Activated naive CD8-positive, alpha-beta T cell treated with anti-CD3 and anti-CD28 coated beads, Interleukin-2, amount 10 ng/mL, durations not matched to agents 7 days and 5 days (primary cell): ENCODE data around the gene CASP10. TPM values are rescaled to one million over a fixed set of nuclear protein-coding genes. Genes with fewer than 3 reads are reported as not detected.

ENCODE experiments used
- ATAC-seq: fragments of 150-1000 bp; cut with Tn5 transposase; one replicate; pipeline ENCODE4 v1.10.0; 2021; ENCODE audit warnings: low read depth, moderate library complexity
- POLR2A ChIA-PET: fragments of 350-600 bp; sonication (Branson Sonifier 250); formaldehyde crosslinking; loops from one replicate; lab custom pipeline; 2021; ENCODE audit warnings: antibody characterized with exemption; lab: Charles Lee
- DNase-seq: peaks from one replicate; pipeline ENCODE4 v3.0.0; 2021
- H3K27ac Mint-ChIP-seq: one replicate; pipeline ENCODE4 v1.8.0; 2022; ENCODE audit warnings: mild to moderate bottlenecking, mixed read lengths
- H3K27me3 Mint-ChIP-seq: one replicate; pipeline ENCODE4 v1.8.0; 2022; ENCODE audit warnings: mild to moderate bottlenecking, moderate library complexity, mixed read lengths
- H3K36me3 Mint-ChIP-seq: one replicate; pipeline ENCODE4 v1.8.0; 2021; ENCODE audit warnings: mild to moderate bottlenecking, mixed read lengths
- H3K4me1 Mint-ChIP-seq: one replicate; pipeline ENCODE4 v1.8.0; 2021; ENCODE audit warnings: mixed read lengths
- H3K4me3 Mint-ChIP-seq: one replicate; pipeline ENCODE4 v1.8.0; 2022; ENCODE audit warnings: mild to moderate bottlenecking, moderate library complexity, mixed read lengths
- H3K9me3 Mint-ChIP-seq: one replicate; pipeline ENCODE4 v1.8.0; 2021; ENCODE audit warnings: mixed read lengths
- total RNA-seq, 2 experiments: library from RNA; stranded (reverse); gene quantifications; one replicate each; pipeline ENCODE4 v1.2.3, GENCODE V29; 2021

Gene CASP10
- total RNA-seq, 2 experiments from 2014 or later = 45.2 to 46.1 TPM

GRCh38 chr2:201250741-201251140, 67.8 kb downstream of the CASP10 start:
- peaks cover 57% of the 10 kb centered on the region for H3K36me3 Mint-ChIP-seq
- peak overlapping the region; percentile 60 for H3K27ac Mint-ChIP-seq
- DNase-seq = no peak
- no peak for ATAC-seq
- POLR2A ChIA-PET = interaction anchor here (0.6 kb wide), 1 partner anchor 10 kb away, joined by 4 read pairs; no protein-coding TSS in a partner anchor
- H3K9me3 Mint-ChIP-seq = peaks cover 13% of the 10 kb centered on the region
- no peak overlapping the region for H3K4me3 Mint-ChIP-seq
- H3K4me1 Mint-ChIP-seq = peaks cover 42% of the 10 kb centered on the region
- H3K27me3 Mint-ChIP-seq = no peaks in the 10 kb centered on the region

DNA sequence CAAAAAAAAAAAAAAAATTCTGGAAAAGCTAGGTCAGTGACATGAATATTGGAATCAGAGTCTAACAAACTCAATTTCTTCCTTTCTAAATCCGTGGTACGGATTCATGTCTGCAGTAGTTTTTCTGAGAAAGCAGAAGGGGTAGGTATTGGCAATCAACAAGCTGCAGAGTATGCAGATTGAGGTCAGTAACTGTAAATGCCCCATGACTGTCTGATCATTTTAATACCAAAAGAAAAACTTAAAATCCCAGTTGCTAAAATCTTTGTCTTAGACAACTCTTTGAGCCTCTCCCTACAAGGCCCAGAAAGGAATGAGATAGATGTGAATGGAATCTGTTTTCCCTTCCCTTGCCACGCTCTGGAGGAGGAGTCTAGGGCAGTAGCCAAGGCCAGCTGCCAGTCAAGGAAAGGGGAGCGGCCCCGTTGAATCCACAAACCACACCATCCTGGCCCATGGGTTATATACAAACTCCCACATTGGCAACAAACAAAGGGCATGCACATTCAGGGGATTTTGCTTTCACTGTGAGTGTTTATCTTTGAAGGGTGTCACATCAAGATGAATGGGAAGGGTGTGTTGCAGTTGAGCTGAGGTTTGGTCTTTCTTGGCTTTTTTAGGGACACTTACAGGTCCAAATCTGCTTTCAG, 71.3 kb downstream of the CASP10 start:
- ATAC-seq = no peak

DNA sequence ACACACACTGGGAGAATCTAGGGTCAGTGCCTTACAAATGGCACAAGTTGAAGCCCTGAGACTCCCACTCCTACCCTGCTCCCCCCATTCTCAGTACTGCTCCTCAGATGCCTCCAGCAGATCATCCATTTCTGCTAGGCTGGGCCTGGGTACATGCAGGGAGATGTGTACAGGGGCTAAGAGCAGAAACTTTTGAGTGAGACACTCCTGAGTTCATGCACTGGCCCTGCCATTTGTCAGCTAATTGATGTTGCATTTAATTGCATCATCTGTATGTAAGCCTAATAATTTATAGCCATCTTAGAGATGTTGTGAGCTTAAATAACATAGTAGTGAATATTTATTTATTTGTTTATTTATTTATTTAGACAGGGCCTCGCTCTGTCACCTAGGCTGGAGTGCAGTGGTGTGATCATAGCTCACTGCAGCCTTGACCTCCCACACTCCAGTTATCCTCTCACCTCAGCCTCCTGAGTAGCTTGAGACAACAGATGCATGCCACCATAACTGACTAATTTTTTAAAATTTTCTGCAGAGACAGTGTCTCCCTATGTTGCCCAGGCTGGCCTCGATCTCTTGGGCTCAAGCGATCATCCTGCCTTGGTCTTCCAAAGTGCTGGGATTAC, 72.6 kb downstream of the CASP10 start:
- Mint-ChIP-seq H3K27ac (peak overlapping the region; percentile 34), H3K4me1 (peaks cover 65% of the 10 kb centered on the region), H3K27me3 (no peaks in the 10 kb centered on the region), H3K4me3 (no peak overlapping the region), H3K9me3 (peaks cover 7% of the 10 kb centered on the region), H3K36me3 (peaks cover 28% of the 10 kb centered on the region)
- ATAC-seq (no peak), DNase-seq (no peak)
- POLR2A ChIA-PET = interaction anchor here (11.3 kb wide), 1 partner anchor 22 kb away, joined by 147 read pairs; no protein-coding TSS in a partner anchor

More for the DNA sequence above, 71.3 kb downstream of the CASP10 start:
- peak overlapping the region; percentile 48 for H3K27ac Mint-ChIP-seq
- H3K9me3 Mint-ChIP-seq = peaks cover 13% of the 10 kb centered on the region
- peaks cover 39% of the 10 kb centered on the region for H3K36me3 Mint-ChIP-seq
- H3K27me3 Mint-ChIP-seq = no peaks in the 10 kb centered on the region
- POLR2A ChIA-PET = interaction anchor here (0.7 to 11.3 kb wide), 5 partner anchors 8 to 889 kb away, joined by 3 to 147 read pairs (median 4); partner anchors contain the start of gene CASP8
- H3K4me1 Mint-ChIP-seq = peaks cover 57% of the 10 kb centered on the region
- DNase-seq = no peak
- H3K4me3 Mint-ChIP-seq = no peak overlapping the region

DNA sequence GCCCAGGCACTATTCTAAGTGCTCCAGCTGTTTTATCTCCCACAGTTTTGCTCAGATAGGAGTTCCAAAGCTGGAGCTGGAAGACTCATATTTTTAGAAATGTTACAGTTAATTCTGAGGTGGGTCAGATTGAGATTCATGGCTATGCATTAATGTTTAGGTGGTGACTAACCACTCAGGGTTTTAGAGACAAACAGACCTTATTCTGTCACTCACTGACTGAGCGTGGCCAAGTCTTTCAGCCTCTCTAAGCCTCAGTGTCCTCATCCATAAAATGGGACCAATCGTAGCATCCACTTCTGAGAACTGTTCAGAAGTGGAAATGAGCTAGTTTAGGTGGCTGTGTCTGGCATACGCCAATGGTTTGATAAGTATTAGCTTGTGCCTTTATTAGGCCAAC, 73.1 kb downstream of the CASP10 start:
- Mint-ChIP-seq H3K27me3 (no peaks in the 10 kb centered on the region), H3K27ac (peak overlapping the region; percentile 98), H3K36me3 (peaks cover 26% of the 10 kb centered on the region), H3K9me3 (peaks cover 3% of the 10 kb centered on the region), H3K4me1 (peaks cover 61% of the 10 kb centered on the region), H3K4me3 (peak overlapping the region; percentile 17)
- ATAC-seq (no peak), DNase-seq (no peak)
- POLR2A ChIA-PET = interaction anchor here (1.2 to 11.3 kb wide), 2 partner anchors 22 to 138 kb away, joined by 3 to 147 read pairs; no protein-coding TSS in a partner anchor

GRCh38 chr2:201257381-201257955, 74.5 kb downstream of the CASP10 start:
- POLR2A ChIA-PET = interaction anchor here (0.7 to 11.3 kb wide), 10 partner anchors 16 to 523 kb away, joined by 3 to 147 read pairs (median 4); partner anchors contain the start of genes ALS2, CASP10, CLK1 and STRADB
- peaks cover 2% of the 10 kb centered on the region for H3K9me3 Mint-ChIP-seq
- DNase-seq (peak; percentile 59), ATAC-seq (peak; percentile 28)
- H3K4me1 Mint-ChIP-seq = peaks cover 61% of the 10 kb centered on the region
- peaks cover 23% of the 10 kb centered on the region for H3K36me3 Mint-ChIP-seq
- H3K27ac Mint-ChIP-seq = peak overlapping the region; percentile 98
- peak overlapping the region; percentile 83 for H3K4me3 Mint-ChIP-seq
- no peaks in the 10 kb centered on the region for H3K27me3 Mint-ChIP-seq

DNA sequence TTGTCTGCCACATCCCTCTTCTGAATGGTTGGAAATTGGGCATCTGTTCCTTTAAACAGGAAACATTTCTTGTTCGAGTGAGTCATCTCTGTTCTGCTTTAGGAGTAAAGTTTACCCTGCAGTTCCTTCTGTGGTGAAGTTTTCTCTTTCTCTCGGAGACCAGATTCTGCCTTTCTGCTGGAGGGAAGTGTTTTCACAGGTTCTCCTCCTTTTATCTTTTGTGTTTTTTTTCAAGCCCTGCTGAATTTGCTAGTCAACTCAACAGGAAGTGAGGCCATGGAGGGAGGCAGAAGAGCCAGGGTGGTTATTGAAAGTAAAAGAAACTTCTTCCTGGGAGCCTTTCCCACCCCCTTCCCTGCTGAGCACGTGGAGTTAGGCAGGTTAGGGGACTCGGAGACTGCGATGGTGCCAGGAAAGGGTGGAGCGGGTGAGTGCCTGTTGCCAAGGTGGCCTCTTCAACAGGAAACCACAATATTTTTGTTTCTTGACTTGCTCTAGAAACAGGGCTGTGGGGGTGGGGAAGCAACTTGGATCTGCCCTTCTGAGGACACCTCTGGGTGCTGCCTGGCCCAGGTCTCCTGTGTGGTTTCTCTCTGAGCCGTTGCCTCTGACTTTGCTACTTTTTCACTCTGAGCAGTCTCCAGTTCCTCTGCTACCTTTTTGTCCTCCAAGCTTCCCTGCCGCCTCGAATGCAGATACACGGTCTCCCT, 75.2 kb downstream of the CASP10 start:
- H3K4me1 Mint-ChIP-seq = peaks cover 60% of the 10 kb centered on the region
- H3K9me3 Mint-ChIP-seq = no peaks in the 10 kb centered on the region
- H3K27ac Mint-ChIP-seq = peak overlapping the region; percentile 98
- peak; percentile 70 for ATAC-seq
- peak; percentile 80 for DNase-seq
- no peaks in the 10 kb centered on the region for H3K27me3 Mint-ChIP-seq
- POLR2A ChIA-PET = interaction anchor here (1.1 to 11.3 kb wide), 9 partner anchors 21 to 523 kb away, joined by 3 to 147 read pairs (median 11); partner anchors contain the start of genes ALS2, CASP10, CLK1 and STRADB
- H3K4me3 Mint-ChIP-seq = peak overlapping the region; percentile 83
- H3K36me3 Mint-ChIP-seq = peaks cover 23% of the 10 kb centered on the region

DNA sequence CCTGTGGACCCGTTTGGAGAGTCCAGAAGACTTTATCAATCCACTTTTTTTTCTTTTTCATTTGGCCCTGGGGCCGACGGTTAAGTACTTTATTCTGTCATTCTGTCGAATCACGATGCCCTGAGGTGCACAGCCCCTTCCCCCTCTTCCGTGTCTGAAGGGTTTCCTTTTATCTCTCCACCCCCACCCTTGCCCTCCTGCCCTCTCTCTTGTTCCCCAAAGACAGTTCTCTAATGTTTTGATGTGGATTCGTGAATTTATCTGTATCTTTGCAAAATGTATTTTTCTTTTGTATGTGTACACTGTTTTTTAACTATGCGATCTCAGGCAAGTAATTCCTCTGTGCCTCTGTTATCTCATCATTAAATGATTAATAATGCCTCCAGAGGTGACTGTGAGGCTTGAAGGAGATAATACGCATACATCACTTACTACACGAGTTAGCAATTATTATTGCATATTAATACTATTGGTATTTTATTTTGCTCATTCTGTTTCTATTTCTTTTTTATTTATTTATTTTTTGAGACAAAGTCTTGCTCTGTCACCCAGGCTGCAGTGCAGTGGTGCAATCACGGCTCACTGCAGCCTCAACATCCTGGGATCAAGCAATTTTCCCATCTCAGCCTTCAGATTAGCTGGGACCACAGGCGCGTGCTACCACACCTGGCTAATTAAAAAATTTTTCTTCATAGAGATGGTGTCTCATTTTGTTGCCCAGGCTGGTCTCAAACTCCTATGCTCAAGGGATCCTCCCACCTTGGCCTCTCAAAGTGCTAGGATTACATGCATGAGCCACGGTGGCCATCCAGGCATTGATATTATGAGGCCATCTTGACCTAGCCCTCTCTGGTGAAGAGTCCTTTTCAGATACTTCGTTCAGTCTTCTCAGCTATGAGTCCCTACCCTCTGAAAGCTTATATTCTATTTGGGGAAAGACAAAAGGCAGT, 76.0 kb downstream of the CASP10 start:
- H3K4me3 Mint-ChIP-seq = peak overlapping the region; percentile 83
- POLR2A ChIA-PET = interaction anchor here (0.7 to 11.3 kb wide), 15 partner anchors 12 to 522 kb away, joined by 3 to 147 read pairs (median 10); partner anchors contain the start of genes ALS2, CASP10, CLK1 and STRADB
- no peaks in the 10 kb centered on the region for H3K9me3 Mint-ChIP-seq
- DNase-seq (no peak), ATAC-seq (peak; percentile 9)
- no peaks in the 10 kb centered on the region for H3K27me3 Mint-ChIP-seq
- H3K27ac Mint-ChIP-seq = peak overlapping the region; percentile 98
- peaks cover 24% of the 10 kb centered on the region for H3K36me3 Mint-ChIP-seq
- H3K4me1 Mint-ChIP-seq = peaks cover 65% of the 10 kb centered on the region

DNA sequence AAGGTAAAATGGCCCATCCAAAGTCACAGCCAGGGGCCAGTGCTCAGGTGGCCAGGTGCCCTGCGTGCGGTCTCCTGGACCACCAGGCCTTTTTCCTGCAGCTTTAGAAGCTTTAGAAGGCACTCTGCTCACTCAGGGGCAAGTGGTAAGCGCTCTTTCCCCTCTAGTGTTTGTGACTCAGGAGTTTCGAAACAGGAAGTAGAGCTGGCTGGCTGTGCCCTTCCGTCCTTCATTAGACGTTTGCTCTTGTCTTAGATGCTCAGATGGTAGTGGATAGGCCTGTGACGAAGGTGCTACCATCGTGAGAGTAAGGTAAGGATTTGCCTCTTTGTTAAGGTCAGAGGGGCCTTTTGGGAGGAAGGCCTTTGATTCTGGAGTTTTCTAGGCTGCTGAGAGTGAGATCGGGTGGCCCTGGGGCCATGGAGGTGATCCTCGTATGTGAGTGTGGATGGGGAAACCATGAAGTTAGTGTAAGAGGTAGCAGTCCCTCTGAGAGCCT, 77.4 kb downstream of the CASP10 start, which contains the start of gene CASP8:
Gene CASP8 (plus strand): TSS at position 235 of the 499 bp plus-strand sequence. CDS start 5,951 bp downstream, outside the sequence.
- Mint-ChIP-seq H3K4me1 (peaks cover 65% of the 10 kb centered on the region), H3K36me3 (peaks cover 21% of the 10 kb centered on the region), H3K4me3 (peak within 1 kb of the TSS; percentile 92), H3K27ac (peak within 1 kb of the TSS; percentile 98), H3K27me3 (no peaks in the 10 kb centered on the region), H3K9me3 (no peaks in the 10 kb centered on the region)
- POLR2A ChIA-PET = interaction anchor here (0.6 to 11.3 kb wide), 22 partner anchors 8 to 520 kb away, joined by 3 to 147 read pairs (median 6); partner anchors contain the start of genes ALS2, CASP10, CLK1 and NIF3L1
- ATAC-seq (peak; percentile 41), DNase-seq (peak; percentile 63)

DNA sequence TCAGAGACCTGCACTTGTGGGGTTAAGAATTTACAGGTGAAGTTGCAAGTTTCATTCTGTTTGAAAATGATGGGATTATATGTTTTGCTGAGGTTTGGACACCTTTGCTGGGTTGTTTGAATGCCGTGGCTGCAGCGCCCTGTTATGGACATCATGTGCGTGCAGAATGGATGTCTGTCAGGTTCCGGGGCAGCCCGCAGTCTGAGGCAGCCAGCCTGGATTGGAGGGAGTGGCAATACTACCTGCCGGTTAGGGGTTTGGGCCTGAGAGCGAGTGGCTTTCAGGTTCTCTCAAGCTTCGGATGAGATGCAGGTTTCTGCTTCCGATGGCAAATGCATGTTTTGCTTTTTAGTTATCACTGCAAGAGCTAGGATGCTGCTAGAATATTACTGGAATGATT, 78.5 kb downstream of the CASP10 start:
- Mint-ChIP-seq H3K27me3 (no peaks in the 10 kb centered on the region), H3K4me3 (peak overlapping the region; percentile 92), H3K27ac (peak overlapping the region; percentile 97), H3K4me1 (peaks cover 70% of the 10 kb centered on the region), H3K9me3 (no peaks in the 10 kb centered on the region), H3K36me3 (peaks cover 31% of the 10 kb centered on the region)
- peak; percentile 19 for ATAC-seq
- peak; percentile 65 for DNase-seq
- POLR2A ChIA-PET = interaction anchor here (0.9 to 11.3 kb wide), 12 partner anchors 9 to 519 kb away, joined by 3 to 147 read pairs (median 13); partner anchors contain the start of genes ALS2, CASP10, NIF3L1 and PPIL3

GRCh38 chr2:201261906-201262305, 79.0 kb downstream of the CASP10 start:
- Mint-ChIP-seq H3K4me3 (peak overlapping the region; percentile 92), H3K4me1 (peaks cover 69% of the 10 kb centered on the region), H3K36me3 (peaks cover 35% of the 10 kb centered on the region), H3K9me3 (no peaks in the 10 kb centered on the region), H3K27ac (peak overlapping the region; percentile 97), H3K27me3 (no peaks in the 10 kb centered on the region)
- POLR2A ChIA-PET = interaction anchor here (0.9 to 11.3 kb wide), 10 partner anchors 9 to 189 kb away, joined by 3 to 147 read pairs (median 10); partner anchors contain the start of genes CASP10, STRADB and TRAK2
- no peak for DNase-seq
- ATAC-seq = no peak

- DNase-seq = no peak
- Mint-ChIP-seq H3K4me3 (peak overlapping the region; percentile 83), H3K27me3 (no peaks in the 10 kb centered on the region), H3K36me3 (peaks cover 41% of the 10 kb centered on the region), H3K27ac (peak overlapping the region; percentile 82), H3K4me1 (peaks cover 64% of the 10 kb centered on the region), H3K9me3 (no peaks in the 10 kb centered on the region)
- ATAC-seq = no peak
- POLR2A ChIA-PET = interaction anchor here (1.0 to 11.3 kb wide), 7 partner anchors 10 to 189 kb away, joined by 3 to 147 read pairs (median 5); partner anchors contain the start of genes STRADB and TRAK2
These were observed 79.8 kb downstream of the CASP10 start for GRCh38 chr2:201262718-201263117.
